ENCODE results near the gene CFL2. TPM values are rescaled to one million over a fixed set of nuclear protein-coding genes. Genes with fewer than 3 reads are reported as not detected.

CFL2 gene
- total RNA-seq, 1 experiment from 2014 or later, result 55.2 TPM

DNA sequence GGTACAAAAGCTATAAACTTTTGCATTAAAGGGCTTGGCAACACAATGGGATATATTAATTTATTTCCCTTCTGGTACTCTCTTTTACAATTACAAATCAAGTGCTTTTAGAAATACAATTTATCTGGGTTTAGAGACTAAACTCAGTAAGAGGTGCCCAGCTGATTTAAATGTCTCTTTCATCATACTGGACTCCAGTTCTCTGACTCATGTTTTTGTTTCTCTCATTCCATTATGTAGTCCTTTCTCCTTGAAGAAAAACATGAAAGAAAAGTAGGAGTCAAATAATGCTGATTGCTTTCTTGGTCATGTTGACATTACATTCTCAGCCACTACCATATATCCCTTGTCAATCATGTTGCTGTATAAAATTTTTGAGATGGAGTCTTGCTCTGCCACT, 36.3 kb upstream of the CFL2 start:
- Histone ChIP-seq H3K36me3 (ENCODE audit: control insufficient read depth in 1 of 2, insufficient read depth in 2 of 2, low read length in 2 of 2) (peaks cover 2 to 4% of the 10 kb centered on the region in 2 experiments; a peak in 2 of 4 replicates), H3K4me2 (ENCODE audit: low read length) (no peak overlapping the region), H3K9me2 (ENCODE audit: insufficient read depth) (no peaks in the 10 kb centered on the region), H3K79me2 (ENCODE audit: insufficient read depth, low read length) (no peaks in the 10 kb centered on the region), H3K9me3 (ENCODE audit: control insufficient read depth in 1 of 2, insufficient read depth in 1 of 2, low read depth in 1 of 2, low read length in 2 of 2) (no peaks in the 10 kb centered on the region), H3K9ac (ENCODE audit: low read length) (no peak overlapping the region), H4K20me1 (ENCODE audit: insufficient read depth) (no peaks in the 10 kb centered on the region), H2AFZ (ENCODE audit: low read depth, low read length, poor library complexity, severe bottlenecking) (no peak overlapping the region), H3K27me3 (ENCODE audit: insufficient read depth, low read length) (no peaks in the 10 kb centered on the region), H3K4me1 (ENCODE audit: control insufficient read depth in 1 of 2, insufficient read depth in 2 of 2, low read length in 2 of 2) (no peaks in the 10 kb centered on the region), H3K4me3 (replicated peaks in 1 of 2; ENCODE audit: low read depth in 1 of 2, low read length in 2 of 2) (no peak overlapping the region), H3K27ac (ENCODE audit: low read depth, low read length) (no peak overlapping the region)
- ATAC-seq (no peak), DNase-seq (ENCODE audit: low read depth, low spot score) (no peak)
- BruUV-seq (replicated peaks), result no TSS peak
- POLR2A ChIA-PET, result no interaction called here
- RAD21 ChIA-PET (ENCODE audit: low non-redundant PET in 1 of 2, low total read pairs in 2 of 2, uncharacterized antibody in 2 of 2, unreplicated experiment in 2 of 2), result no interaction called here
- CTCF ChIA-PET, result interaction anchor here (1.7 kb wide), 1 partner anchor 28 kb away, joined by 6 read pairs; no protein-coding TSS in a partner anchor
- intact Hi-C loops (cut with micrococcal nuclease), result no loop called here
- TF ChIP-seq CEBPB (IDR thresholded peaks at IDR 0.05; ENCODE audit: low read depth), result no peak
- no peak for TF ChIP-seq JUND (IDR thresholded peaks at IDR 0.05)
- TF ChIP-seq YY1 (IDR thresholded peaks at IDR 0.05; ENCODE audit: extremely low read depth, insufficient replicate concordance, low read depth, low read length), result no peak
- TF ChIP-seq POLR2AphosphoS5 (IDR thresholded peaks at IDR 0.05; ENCODE audit: low read depth, low read length), result no peak
- TF ChIP-seq ZBTB33 (IDR thresholded peaks at IDR 0.05; ENCODE audit: extremely low read depth, insufficient replicate concordance, low read length), result no peak
- TF ChIP-seq ZNF274 (IDR thresholded peaks at IDR 0.05; ENCODE audit: low read depth, low read length), result no peak
- no peak for TF ChIP-seq RAD21 (IDR thresholded peaks at IDR 0.05; ENCODE audit: low read depth)
- TF ChIP-seq MAX (IDR thresholded peaks at IDR 0.05), result no peak
- TF ChIP-seq POLR2A (IDR thresholded peaks at IDR 0.05; ENCODE audit: borderline replicate concordance, extremely low read depth, insufficient read depth, insufficient read length), result no peak
- TF ChIP-seq EZH2 (IDR thresholded peaks at IDR 0.05), result no peak
- TF ChIP-seq SRF (IDR thresholded peaks at IDR 0.05; ENCODE audit: low read depth), result no peak
- TF ChIP-seq CBX3 (IDR thresholded peaks at IDR 0.05; ENCODE audit: low read depth), result no peak

All from HCT116 (cell line).